Measurements from ENCODE around the gene CD82. TPM values are rescaled to one million over a fixed set of nuclear protein-coding genes. Genes with fewer than 3 reads are reported as not detected.

The CD82 gene
- total RNA-seq, 1 donor from 2014 or later, result 4.8 TPM

- peak in 1 of 2 donors; percentile 50 for DNase-seq (ENCODE audit: low read depth in 2 of 2)
Measured at GRCh38 chr11:44575288-44575672, 9.8 kb downstream of the CD82 start.

- DNase-seq (ENCODE audit: low read depth in 2 of 2), result no peak
Measured at GRCh38 chr11:44575962-44576361, 10.5 kb downstream of the CD82 start.

GRCh38 chr11:44576656-44577055, 11.2 kb downstream of the CD82 start:
- DNase-seq (ENCODE audit: low read depth in 2 of 2), result no peak

- DNase-seq (ENCODE audit: low read depth in 2 of 2), result no peak
Measured at GRCh38 chr11:44577231-44577830, 11.9 kb downstream of the CD82 start.

GRCh38 chr11:44578279-44578678, 12.8 kb downstream of the CD82 start:
- DNase-seq (ENCODE audit: low read depth in 2 of 2), result no peak

- DNase-seq (ENCODE audit: low read depth in 2 of 2), result no peak
Measured at GRCh38 chr11:44579302-44579761, 13.9 kb downstream of the CD82 start.

GRCh38 chr11:44580701-44581100, 15.2 kb downstream of the CD82 start:
- DNase-seq (ENCODE audit: low read depth in 2 of 2), result no peak

GRCh38 chr11:44581246-44581645, 15.8 kb downstream of the CD82 start:
- no peak for DNase-seq (ENCODE audit: low read depth in 2 of 2)

GRCh38 chr11:44582641-44583352, 17.3 kb downstream of the CD82 start:
- no peak for DNase-seq (ENCODE audit: low read depth in 2 of 2)

- no peak for DNase-seq (ENCODE audit: low read depth in 2 of 2)
Measured at GRCh38 chr11:44583353-44583669, 17.8 kb downstream of the CD82 start.

GRCh38 chr11:44585421-44585820, 20.0 kb downstream of the CD82 start:
- DNase-seq (ENCODE audit: low read depth in 2 of 2), result no peak

GRCh38 chr11:44589301-44589700, 23.8 kb downstream of the CD82 start:
- DNase-seq (ENCODE audit: low read depth in 2 of 2), result peak in 1 of 2 donors; percentile 40

- DNase-seq (ENCODE audit: low read depth in 2 of 2), result no peak
Measured at GRCh38 chr11:44590769-44591168, 25.3 kb downstream of the CD82 start.

GRCh38 chr11:44591557-44591956, 26.1 kb downstream of the CD82 start:
- DNase-seq (ENCODE audit: low read depth in 2 of 2), result no peak

- no peak for DNase-seq (ENCODE audit: low read depth in 2 of 2)
Measured at GRCh38 chr11:44592125-44592940, 26.9 kb downstream of the CD82 start.

GRCh38 chr11:44593251-44593650, 27.8 kb downstream of the CD82 start:
- no peak for DNase-seq (ENCODE audit: low read depth in 2 of 2)

- no peak for DNase-seq (ENCODE audit: low read depth in 2 of 2)
Measured at GRCh38 chr11:44595006-44595405, 29.5 kb downstream of the CD82 start.

- peak in 1 of 2 donors; percentile 65 for DNase-seq (ENCODE audit: low read depth in 2 of 2)
Measured at GRCh38 chr11:44595964-44596381, 30.5 kb downstream of the CD82 start.

- no peak for DNase-seq (ENCODE audit: low read depth in 2 of 2)
Measured at GRCh38 chr11:44596525-44597276, 31.2 kb downstream of the CD82 start.

GRCh38 chr11:44597358-44598012, 32.0 kb downstream of the CD82 start:
- no peak for DNase-seq (ENCODE audit: low read depth in 2 of 2)

GRCh38 chr11:44598831-44599230, 33.4 kb downstream of the CD82 start:
- no peak for DNase-seq (ENCODE audit: low read depth in 2 of 2)

All from lung microvascular endothelial cell (primary cell).